ENCODE measurements around the gene WDR36.

Gene WDR36

DNA sequence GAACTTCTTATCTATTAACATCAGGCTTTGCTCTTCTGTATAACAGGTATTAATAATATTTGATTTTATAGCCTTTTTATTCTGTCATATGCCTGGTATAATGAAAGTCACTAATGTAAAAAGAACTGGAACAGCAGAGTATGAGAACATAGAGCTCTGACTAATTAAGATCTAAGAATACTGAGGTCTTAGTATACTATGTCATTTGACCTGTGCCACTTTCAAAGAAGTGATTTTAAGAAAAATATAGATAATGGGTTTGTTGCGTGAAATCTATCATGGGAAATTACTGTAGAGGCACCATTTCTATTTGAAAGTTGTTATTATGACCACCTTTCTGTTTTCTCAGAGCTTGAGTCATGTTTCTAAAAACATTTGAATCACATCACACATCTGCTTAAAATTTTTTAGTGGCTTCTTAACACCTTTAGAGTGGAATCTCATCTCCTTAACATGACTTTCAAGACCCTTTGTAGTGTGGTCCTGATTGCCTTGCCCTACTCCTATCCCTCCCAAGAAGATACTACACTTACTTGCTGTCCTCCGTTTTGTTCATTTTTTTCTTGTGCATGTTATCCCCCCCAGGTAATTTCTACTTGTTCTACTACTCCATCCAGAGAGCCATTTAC, 14.3 kb downstream of the WDR36 start:
- no peak for DNase-seq

DNA sequence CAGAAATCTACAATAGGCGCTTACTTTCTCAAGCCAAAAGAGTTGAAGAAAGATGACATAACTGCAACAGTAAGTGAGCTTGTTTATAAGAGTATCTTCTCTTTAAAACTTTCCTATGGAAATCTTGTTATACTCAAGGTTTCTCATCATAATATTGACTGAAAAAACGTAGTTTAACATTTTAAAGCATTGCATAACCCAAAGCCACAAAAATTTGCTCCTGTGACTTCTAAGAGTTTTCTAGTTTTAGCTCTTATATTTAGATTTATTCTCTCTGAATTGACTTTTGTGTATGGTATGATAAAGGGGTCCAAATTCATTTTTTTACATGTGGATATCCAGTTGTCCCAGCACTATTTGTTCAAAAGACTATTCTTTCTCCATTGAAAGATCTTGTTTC, 15.2 kb downstream of the WDR36 start:
- no peak for DNase-seq

DNA sequence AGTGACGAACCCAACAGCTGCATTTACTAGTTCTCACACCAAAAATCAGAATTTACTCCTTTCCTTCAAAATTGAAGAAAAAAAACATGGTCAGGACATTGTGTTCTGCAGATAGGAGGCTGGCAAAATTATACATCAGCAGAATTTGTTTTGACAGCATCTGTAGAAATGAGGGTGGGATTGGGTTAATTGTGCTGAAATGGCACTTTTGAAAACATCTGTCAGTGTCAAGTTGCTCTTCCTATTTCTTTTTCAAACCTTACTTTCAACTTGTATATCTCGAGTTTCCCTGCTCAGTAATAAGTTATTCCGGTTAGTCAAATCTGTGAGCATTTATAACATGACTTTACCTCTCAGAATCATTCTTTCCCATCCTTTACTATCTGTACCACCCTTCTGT, 19.8 kb downstream of the WDR36 start:
- no peak for DNase-seq

DNA sequence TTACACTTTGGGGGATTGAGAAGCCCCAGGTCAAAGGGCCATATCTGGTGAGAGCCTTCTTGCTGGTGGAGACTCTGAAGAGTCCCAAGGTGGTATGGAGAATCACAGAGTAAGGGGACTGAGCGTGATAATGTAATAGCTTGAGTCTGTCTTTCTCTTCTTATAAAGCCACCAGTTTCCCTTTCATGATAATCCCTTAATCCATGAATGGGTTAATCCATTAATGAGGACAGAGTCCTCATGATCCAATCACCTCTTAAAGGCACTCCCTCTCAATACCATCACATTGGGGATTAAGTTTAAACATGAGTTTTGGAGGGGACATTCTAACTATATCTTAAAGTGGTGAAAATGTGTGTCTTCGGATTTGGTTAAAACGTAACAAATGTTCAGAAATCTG, 21.5 kb downstream of the WDR36 start:
- DNase-seq, result no peak

DNA sequence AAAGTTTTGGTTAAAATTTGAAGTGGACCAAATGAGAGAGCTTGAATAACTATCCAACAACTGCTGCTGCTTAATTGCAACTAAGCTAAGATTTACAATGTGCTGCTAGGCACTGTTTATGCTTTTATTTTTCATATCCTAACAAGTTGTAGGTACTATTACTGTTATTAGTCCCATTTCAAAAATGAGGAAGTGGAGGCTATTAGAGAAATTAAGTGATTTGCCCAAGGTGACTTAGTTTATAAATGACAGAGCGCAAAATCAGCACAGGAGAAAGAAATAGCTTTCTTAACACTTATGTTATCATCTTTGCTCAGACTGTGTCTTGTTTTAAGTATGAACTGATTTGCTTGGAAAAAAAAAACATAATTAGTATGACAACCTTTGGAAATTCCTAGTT, 23.1 kb downstream of the WDR36 start:
- DNase-seq, result no peak

DNA sequence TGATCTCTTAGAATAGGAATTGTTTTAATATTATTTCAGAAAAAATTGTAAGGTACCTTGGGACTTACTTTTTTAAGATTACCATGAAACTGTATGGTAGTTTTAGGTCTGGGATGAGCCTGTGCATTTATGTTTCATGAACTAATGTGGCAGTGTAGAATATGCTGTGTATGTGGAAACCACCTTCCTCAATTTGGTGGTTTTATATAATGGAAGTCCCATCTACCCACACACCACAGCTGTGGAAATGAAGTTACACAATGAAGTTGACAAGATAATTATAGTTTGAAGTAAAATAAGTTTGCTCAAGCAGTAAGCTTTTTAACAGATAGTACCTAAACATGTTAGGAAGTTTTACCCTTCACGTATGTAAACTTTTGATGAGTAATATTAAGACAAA, 24.4 kb downstream of the WDR36 start:
- DNase-seq, result no peak

DNA sequence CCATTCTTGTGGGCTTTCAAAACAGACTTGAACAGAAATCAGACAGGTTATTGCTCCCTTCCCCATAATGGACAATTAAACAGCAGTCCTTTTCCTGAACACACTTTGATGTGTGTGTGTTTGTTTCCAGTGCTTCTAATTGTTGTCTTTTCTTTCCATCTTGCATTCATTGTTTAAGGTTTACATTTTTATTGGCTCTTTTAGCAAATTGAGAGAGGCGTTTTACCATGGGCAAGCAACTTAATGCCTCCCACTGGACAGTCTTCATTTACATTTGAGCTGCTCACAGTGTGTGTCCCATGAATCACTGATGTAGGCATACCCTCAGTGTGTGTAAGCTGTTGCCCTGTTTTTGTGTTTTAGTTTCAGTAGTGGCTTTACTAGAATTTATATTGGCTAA, 25.0 kb downstream of the WDR36 start:
- DNase-seq, result no peak

DNA sequence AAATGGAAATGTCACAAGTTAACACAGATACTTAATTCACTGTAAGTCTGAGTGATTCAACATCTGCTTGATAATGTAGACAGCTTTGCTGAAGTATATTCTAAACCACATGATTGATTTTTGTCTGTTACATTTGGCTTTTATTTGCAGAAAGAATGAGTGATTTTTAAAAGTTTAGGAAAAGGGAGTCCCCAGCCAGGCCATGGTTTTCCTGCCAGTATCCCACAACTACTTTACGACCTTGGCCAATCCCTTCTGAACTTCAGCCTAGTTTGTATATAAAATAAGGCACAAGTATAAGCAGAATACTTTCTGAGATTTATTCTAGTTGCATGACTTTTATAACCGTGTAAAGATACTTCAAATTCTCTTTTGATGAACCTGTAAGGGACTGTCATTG, 27.1 kb downstream of the WDR36 start:
- no peak for DNase-seq

DNA sequence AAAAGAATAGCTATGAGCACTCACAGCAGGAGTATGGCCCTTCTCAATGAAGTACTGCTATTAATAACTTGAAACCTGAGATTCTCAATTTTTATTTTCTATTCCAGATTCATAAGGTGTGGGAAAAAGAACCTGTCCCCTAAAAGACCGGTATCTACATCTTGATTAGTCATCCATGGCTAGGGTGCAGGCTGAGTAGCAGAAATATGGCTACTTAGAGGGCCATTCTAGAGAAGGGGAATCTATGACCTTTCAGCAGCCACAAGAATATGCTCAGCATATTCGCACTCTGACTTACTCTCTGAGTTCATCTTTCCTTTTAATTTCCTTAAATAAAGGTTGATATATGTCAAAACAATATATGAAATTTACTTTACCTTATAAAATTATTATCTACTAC, 27.7 kb downstream of the WDR36 start:
- no peak for DNase-seq

DNA sequence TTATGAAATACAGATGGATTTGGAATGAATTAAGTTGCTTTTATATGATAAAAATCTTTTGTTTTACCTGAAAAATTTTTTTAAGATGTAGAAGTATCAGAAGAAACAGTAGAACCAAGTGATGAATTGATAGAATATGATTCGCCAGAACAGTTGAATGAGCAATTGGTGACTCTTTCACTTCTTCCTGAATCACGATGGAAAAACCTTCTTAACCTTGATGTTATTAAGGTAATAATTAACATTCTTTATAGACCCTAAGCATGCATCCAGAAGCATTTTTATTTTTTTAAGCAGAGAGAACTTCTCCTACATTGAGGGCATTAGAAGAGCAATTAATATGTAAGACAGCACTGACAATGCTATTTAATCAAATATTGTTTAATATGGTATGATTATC, 28.8 kb downstream of the WDR36 start:
- no peak for DNase-seq

DNA sequence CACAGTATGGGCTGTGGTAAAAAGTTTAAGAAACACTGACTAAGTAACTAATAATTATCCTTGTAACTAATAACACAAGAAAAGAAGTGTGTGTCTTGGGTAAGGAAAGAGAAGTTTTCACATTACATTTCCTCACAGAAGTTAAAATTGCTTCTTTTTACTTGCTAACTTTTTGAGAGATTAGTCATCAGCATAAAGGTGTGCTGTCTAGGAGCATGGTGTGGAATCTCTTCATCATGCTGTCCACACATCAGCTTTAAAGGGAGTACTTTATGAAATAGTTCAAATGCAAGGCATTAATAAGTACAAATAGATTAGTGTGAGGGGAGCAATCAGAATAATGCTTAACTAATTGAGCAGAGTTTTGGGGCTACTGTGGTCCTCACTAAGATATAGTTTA, 29.8 kb downstream of the WDR36 start:
- DNase-seq, result no peak

DNA sequence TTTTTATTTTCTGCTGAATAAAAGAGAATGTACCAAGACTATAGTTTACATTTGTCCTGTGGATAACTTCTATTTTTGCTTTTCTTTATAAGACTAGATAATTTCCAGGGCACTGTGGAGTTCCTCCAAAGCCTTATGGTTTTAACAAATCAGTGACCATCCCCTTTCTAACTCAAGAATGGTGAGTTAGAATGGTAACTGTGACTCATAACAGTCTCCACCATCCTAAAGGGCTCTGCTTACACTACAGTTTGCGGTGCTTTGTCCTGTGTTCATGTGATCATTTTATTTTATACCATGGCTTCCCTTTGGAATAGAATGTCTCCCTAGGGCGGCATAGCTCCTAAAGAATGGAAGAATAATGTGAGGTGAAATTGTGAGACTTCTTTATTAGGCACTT, 30.2 kb downstream of the WDR36 start:
- DNase-seq, result no peak

DNA sequence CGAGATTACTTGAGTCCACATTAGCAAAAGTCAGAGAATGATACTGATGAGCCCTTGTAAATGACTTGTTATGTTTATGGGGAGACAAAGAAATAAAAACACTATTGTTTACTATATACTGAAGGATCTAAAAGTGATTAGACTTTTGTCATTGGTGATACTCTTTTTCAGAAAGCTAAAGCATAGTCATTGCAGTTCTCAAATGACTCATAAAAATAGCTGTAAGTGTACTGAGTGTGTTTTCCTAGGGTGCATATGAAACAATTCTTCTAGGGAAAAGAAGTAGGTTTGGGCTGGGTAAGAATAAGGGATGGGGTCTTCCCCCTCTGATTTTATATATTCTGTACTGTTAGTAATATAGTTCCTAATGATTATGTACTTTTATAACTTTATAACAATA, 32.6 kb downstream of the WDR36 start:
- DNase-seq, result no peak

DNA sequence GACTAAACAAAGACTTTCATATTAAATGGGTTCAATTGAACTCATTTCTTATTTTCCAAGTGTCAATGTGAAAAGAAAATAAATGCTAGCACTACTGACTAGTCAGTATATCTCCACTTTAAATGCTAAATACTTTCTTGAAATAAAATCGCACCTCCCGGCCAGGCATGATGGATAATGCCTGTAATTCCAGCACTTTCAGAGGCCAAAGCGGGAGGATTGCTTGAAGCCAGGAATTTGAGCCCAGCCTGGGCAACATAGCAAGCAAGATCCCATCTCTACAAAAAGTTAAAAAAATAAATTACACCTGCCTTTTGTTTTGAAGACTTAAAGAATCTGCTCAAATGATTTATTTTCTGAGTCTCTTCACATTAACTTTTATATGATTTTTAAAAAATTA, 34.7 kb downstream of the WDR36 start:
- DNase-seq, result no peak

DNA sequence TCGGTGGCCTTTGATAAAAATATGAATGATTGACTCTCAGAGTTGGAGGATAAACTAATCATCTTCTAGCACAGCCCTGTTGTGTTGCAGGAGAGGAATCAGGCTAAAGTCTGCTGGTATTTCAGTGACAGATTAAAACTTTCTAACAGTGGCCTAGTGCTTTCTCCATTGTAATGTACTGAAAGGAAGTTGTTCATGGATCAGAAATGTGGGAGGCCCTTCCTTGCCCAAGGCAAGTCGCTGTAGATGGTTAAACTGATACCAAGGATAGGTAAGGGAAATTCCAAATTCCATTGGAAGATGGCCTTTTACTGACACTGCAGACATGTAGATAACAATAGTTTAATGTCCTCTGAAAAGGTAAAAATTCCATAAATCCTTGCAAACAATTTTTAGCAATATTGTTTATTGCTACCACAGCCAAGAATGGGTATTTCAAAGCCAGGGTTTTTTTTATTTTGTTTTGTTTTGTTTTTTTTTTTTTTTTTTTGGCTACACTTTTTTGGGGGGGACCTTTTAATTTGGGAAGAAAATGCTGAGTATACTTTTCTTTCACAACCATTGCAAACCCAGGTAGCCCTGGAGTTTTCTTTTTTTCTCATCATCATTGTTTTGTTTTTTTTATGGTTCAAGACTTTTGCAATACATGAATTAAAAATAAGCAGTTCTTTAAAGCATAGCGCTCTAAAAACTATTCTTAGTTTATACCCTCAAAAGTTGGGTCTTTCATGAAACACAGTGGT, 35.5 kb downstream of the WDR36 start:
- no peak for DNase-seq

DNA sequence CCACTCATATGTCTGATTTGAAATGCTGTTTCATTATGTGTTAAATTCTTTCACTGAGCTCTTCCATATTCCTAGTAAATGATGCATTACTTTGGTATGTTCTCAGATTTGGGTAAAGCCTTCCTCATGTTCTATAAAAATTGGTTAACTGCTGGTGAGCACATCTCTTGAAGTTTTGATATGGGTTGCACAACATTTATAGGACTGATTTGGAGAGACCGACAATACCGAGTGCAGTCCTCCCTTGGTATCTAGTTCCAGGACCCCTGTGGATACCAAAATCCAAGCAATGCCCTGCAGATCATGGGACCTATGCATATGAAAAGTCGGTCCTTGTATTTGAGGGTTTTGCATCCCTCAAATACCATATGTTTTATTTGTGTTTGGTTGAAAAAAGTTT, 37.8 kb downstream of the WDR36 start:
- DNase-seq, result no peak

DNA sequence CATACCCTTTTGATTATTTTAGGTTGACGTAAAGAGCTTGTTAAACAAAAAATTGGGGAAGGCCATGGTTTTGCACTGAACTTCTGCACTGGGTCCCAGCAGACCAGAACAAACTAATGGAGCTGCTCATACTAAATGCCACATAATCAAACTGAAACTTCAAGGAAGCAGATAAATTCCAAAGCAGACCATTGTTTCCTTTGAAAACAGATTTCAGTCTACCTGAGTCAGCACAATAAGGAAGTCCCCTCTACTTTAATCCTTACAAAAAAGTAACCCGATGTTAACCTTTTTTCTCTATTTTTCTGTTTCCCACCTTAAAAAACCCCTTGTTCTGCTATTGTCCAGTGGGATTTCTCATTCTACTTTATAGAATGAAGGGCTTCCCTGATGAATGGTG, 39.2 kb downstream of the WDR36 start:
- DNase-seq, result no peak

DNA sequence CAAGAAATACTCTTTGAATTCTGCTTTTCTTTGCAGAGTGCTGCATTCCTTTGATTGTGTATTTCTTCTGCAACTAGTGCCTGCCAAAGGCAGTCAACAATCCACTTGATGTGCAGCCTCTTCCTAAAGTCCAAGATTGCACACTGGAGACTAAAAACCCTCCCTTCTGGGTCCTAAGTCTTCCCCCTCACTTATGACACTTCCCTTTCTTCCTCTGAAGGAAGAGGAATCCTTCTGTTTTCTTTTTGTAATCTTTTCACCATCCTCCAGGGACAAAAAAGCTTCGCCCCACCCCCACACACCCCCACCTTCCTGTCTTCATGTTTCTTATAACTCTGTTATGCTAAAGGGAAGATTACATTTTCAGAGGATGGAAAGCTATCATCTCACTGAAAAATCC, 39.9 kb downstream of the WDR36 start:
- DNase-seq, result no peak

DNA sequence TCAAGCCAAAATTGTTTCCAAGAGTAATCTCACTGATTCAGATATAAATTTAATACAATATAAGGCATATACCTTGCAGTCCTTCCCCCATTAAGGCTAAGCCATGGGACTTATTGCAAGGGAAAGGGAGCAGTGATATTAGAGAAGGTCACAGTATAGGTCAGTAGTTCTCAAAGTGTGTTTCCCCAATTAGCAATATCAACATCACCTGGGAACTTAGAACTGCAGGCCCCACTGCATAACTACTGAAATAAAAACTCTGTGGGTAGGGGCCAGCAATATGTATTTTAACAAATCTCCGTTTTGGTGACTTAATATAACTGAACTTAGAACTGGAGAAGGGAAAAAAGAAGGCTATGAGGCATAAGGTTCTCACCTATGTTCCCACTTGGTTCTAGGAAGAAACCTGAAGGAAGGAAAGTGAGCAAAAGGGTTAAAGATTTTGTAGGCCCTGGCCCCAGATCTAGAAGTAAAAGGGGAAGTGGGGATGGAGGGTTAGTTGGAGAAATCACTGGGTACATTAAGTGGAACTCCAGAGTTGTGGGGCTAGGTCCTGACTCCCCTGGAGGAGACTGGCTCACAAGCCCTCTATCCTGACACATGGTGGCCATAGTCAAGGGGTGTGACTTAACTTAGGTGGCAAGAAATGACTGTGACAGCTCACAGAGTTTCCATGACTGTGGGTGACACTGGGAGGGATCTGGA, 40.7 kb downstream of the WDR36 start:
- no peak for DNase-seq

DNA sequence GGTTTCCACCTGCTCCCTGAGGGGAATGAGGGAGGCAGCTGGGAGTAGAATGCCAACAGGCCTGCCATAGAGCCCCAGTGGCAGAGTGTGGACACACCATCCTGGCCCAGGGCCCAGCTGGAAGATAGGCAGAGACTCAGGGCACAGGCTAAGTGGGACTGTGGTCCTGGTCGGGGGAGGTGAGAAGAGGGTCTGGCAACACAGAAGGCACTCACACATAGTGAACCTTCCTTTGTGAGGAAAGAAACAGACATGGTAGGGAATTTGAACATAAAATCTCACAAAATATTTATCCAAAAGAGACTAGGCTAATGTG, 41.2 kb downstream of the WDR36 start:
- DNase-seq, result peak; percentile 7

DNA sequence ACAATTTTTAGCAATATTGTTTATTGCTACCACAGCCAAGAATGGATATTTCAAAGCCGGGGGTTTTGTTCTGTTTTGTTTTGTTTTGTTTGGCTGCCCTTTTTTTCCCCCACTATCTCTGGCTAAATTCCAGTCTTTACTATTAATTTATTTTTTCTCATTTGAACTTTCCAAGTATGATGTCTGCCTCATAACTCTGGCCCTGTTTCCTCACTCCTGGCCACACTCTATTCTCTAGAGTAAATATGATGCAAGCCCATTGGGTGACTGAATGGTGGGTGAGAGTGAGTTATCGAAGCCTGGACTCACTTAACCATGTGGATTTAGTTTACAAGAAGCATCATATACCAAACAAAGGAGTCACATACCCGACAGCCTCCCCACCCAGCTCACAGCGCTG, 41.9 kb downstream of the WDR36 start:
- no peak for DNase-seq

DNA sequence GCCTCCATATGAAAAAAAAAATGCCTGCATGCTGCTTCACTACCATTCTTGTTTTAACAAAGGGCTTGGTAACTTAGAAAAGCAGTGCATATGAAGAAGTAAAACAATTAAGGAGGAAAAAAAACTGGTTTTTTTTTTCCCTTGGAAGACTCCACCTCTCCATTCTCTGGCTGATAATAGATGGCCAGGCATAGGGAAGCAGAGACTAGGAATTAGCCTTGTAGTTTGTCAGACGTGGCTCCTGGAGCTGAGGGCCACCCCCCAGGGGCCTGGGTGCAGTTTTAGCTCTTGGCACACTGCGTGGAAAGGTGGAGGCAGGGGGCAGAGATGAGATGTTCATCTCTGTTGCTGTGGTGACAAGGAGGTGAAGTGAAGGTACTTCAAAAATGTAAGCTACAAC, 42.7 kb downstream of the WDR36 start:
- no peak for DNase-seq

DNA sequence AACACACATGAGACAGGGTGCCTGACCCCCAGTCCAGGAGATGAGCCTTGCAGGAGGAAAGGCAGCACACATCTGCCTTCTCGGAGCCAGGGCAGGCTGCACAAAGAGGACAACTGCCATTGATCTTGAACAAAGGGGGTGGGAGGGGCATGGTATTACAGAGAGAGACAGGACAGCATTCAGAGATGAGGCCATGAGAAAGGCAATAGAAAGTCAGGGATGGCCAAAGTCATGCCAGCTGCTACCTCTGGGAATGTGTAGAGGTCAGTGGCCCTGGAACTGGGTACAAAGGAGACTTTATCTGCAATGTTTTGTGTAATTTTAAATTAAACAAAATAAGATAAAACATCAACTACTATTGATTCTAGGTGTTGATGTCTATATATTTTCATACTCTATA, 43.2 kb downstream of the WDR36 start:
- DNase-seq, result no peak

DNA sequence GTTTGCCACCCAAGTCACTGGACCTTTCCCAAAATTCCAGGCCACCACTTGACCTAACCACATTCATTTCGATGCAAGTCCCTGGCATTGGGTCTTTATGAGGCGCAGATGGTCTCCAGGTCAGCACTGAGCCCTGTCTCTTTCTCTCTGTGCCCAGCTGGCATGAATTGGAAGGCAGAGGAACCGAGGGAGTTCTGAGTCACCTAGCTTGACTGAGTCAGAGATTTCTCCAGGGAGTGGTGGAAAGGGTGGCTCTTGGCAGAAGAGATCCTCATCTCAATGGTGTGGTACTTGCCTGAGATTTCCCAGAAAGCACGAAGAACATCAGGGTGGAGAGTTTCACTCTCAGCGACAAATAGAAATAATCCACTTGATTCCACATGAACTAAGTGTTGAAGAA, 43.8 kb downstream of the WDR36 start:
- peak; percentile 10 for DNase-seq

DNA sequence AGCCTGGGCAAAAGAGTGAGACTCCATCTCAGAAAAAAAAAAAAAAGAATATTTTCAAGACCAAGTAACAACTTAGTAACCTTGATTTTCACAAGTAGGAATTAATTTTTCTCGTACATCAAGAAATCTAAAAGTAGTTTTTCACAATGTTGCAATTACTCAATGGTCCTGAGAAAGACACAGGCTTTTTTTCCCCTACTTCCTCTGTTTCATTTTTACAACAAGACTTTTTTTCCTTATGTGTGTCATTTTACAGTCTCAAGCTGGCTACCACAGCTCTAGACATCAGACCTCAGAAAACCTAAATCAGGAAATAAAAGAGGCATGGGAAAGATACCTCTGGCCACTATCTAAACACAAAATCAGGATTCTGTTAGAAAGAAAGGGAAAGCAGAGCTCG, 45.9 kb downstream of the WDR36 start:
- DNase-seq, result no peak

Data from DMS53 (cell line).